HG03457 (cell line): Measurements from ENCODE around the gene CNTD1.

Source experiments
- ATAC-seq: cut with Tn5 transposase; IDR thresholded peaks from one replicate; pipeline ENCODE4 v1.9.1; 2021; ENCODE audit warnings: moderate number of reproducible peaks; ENCODE audit not compliant: unreplicated experiment

The CNTD1 gene

DNA sequence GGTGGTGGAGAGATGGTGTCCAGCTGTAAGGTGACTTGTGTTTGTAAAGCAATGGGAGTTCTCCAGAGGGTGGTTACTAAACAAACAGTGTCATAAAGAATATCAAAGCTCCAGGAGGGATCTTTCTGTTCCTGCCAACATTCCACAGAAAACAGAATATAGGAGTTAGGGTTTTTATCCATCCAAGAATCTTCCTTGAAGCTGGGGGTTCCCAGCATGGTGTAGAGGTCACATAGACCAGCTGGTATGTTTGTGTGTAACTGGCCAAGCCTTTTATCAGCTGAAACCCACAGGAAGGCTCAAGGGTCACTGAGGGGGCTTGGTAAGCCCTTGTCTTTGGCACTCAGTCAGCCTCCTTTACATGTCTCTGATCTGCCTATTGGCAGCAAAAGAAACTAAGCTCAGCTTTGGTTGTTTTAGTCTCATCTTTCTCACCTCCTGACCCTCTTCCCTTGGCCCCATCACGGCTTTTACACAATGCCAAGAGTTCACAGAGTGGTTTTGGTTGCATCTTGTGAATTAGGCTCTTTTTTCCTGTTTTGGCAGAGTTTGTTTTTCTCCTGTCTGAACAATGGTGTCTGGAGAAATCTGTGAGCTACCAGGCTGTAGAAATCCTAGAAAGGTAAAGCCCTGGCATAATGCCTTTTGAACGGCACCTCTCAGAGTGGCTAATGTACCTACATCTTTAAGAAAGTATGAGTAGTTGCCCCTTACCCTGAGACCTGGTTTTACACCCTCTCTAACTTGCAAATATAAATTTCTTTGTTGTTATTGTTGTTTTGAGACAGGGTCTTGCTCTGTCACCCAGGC is 4.6 kb downstream of the CNTD1 start:
- no peak for ATAC-seq

DNA sequence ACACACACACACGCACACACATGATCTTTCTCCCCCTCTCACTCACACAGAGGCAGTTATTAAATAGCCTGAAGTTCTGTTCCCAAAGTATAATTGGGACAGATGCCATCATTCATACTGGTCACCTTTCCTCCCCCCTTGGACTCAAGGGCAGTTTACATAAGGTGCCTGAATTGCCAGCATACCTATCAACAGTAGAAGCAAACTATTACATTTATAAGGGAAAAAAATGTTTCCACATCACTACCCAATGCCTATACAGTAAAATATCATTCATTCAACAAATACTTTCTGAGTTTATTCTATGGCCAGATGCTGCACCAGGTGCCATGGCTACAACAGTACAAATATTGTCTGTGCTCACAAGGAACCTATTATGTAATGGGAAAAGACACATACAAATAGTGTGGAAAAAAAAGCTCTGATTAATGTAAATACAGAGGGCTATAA is 6.3 kb downstream of the CNTD1 start:
- ATAC-seq, result no peak

DNA sequence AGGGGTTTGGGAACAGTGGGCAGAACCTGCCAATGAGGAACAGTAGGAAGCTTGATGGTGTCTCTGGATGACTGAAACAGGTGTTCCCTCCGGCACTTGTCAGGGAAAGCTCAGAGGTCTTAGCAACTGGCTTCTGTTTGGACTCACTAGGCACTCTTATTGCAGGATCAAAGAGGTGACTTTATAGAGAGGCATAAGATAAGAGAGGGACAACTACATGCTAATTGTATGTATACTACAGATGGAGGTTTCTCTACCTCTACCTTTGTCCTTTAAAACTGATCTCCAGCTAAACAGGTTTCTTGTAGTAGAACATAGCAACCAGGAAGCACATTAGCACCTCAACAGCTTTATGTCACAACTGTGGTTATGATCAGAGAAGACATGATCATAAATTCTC is 7.6 kb downstream of the CNTD1 start:
- ATAC-seq, result no peak

DNA sequence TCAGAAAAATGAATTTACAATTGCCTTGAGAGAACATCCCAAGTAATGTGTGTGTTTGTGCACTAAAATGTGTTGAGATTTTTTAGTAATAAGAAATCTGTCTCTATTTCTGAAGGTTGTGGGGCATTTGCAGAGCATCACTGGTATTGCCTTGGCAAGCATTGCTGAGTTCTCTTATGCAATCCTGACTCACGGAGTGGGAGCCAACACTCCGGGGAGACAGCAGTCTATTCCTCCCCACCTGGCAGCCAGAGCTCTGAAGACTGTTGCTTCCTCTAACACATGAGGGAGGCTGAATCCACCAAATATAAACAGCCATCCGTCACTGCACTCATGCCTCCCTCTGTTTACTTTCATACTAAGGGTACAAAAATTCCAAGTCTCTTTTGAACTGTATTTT is 10.6 kb downstream of the CNTD1 start:
- ATAC-seq, result no peak

GRCh38 chr17:42814633-42815399 is 16.2 kb downstream of the CNTD1 start:
- ATAC-seq, result no peak

DNA sequence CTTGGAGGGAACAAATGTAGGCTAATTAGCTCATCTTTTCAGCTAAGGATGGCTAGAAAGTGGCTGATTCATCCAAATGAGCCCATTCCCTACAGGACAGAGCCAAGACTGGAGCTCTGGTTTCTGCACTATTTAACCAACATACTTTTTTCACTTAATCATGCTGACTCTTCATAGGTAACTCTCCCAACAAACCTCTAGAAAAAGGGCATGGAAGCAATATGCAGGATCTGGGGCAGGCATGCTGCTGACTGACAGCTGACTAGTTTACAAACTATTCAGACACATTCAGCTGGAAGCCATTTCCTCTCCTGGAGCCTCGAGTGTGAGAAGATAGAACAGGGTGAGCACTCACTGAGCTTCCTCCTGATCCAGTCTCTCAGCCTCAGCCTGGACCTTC is 19.2 kb downstream of the CNTD1 start:
- no peak for ATAC-seq

DNA sequence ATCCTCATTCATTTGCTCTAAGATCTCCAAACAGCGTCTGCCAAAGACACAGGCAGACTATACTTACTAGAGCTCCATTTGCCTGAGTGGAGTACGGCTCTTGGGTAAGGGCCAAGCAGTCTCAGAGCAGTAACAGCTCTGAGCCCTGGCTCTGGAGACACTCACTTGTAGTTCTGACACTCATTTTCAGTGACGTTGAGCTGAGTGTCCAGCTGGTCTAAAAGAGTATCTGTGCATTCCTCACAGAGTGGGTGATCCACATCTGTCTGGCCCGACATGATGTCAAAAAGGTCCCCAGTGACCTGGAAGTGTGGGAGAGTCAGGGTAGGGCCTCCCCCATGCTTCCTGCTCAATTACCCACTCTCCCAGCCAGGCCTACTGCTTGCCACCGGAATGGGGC is 19.7 kb downstream of the CNTD1 start:
- ATAC-seq, result no peak

- no peak for ATAC-seq
Measured at GRCh38 chr17:42819939-42820535, 21.4 kb downstream of the CNTD1 start.

DNA sequence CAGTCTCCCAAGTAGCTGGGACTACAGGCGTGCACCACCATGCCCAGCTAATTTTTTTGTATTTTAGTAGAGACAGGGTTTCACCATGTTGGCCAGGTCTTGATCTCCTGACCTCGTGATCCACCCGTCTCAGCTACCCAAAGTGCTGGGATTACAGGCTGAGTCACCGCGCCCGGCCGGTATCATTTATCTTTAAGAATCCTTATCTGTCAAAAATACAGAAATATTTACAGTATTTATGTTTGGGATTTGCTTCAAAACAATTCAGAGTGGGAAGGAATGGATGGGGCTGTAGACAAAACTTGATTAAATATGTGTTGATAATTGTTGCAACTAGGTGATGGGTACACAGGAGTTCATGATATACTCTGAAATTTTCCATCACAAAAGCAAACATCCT is 22.5 kb downstream of the CNTD1 start:
- ATAC-seq, result no peak

- no peak for ATAC-seq
Measured at GRCh38 chr17:42827472-42827871, 28.8 kb downstream of the CNTD1 start.

DNA sequence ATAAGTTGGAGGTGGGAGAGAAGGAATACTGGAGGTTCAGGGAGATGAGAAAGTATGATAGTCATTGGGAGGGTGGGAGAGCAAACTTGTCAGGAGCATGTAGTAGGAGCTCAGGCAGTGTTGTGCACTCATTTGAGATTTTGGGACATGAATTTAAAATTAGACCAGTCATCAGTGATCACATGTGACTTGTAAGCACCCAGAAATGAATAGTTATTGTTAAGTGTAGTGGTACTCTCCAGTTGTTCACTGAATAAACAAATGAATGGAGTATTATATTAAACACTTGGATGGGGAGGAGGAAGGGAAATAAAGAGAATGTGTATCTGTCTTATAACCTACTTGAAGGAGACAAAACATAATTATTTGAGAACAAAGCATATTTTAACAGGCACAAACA is 32.3 kb downstream of the CNTD1 start:
- ATAC-seq, result no peak

GRCh38 chr17:42832213-42832933 is 33.7 kb downstream of the CNTD1 start:
- no peak for ATAC-seq

GRCh38 chr17:42832934-42833766 is 34.5 kb downstream of the CNTD1 start, which contains the start of gene PSME3:
Gene PSME3, plus strand, starts transcription at chr17:42833397. Its CDS starts 235 bp downstream, at chr17:42833632.
- ATAC-seq, result peak; percentile 54

DNA sequence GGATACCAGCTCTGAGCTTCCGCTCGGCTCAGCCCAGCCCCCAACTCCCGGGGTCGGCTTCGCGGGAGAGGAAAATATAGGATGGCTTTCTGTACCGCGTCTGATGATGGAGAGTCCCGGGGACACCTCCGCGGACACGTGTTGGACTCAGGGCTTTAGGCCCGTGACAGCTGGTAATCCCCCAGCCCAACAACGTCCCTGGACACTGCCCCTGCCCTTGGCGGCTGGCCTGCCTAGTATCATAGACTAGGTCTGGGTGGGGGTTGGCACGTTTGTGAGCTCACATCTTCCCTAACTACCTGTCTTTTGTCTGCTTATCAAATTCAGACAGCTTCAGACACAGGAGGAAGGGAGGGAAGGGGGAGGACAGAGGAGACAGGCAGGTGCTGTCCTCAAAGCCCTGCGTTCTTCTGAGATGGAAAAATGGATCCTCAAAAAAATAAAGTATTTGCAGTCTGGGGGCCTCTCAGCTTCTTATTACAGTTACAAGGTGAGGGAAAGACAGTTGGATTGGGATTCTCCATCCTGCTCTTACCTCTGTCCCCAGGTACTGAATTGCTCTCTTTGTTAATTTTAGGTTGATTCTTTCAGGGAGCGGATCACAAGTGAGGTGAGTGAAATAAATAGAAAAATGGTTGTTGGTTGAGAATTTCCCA is 35.2 kb downstream of the CNTD1 start:
- ATAC-seq, result no peak

DNA sequence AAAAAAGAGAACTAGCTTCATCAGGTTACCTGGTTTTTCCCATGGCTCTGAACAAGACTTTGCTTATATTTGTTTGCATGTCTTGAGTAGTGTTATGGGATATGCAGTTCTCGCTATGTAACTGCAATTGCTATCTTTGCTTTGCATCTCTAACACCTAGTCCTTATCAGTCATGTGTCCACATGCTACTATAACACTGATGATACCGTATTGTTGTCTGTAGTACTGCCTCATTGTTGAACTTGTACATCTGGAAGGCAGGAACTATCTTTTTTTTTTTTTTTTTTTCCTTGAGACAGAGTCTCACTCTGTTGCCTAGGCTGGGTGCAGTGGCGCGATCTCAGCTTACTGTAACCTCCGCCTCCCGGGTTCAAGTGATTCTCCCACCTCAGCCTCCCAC is 37.1 kb downstream of the CNTD1 start:
- ATAC-seq, result no peak

GRCh38 chr17:42841975-42842685 is 43.5 kb downstream of the CNTD1 start:
- ATAC-seq, result no peak

DNA sequence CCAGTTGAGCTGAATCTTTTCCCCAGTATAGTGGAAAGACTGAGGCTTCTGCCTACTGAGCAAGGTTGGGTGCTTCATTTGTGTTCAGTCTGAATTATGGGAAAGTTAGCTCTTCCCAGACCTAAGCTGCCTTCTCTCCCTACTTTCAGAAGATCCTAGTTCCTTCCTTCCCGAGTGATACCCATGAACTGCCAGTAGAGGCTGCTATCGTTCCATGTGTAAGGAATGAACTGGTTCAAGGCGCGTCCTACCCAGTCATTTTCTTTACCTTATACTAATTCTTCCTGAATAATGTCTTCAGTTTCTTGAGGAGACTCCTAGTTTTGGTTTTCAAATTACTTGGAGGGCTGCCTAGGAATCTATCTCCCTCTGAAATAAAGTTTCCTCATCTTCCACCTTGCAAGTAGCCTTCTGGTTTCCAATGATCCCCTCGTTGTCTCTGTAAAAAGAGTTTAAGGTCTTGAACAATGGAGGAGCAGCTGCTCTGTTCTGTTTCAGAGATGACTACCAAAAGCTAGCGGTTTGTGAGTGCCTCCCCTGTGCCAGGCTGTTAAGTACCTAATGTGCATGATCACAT is 44.8 kb downstream of the CNTD1 start:
- no peak for ATAC-seq

GRCh38 chr17:42844271-42844670 is 45.6 kb downstream of the CNTD1 start, which contains the start of gene AOC2:
Gene AOC2, plus strand, starts transcription at chr17:42844580. Its CDS starts 47 bp downstream, at chr17:42844627.
- ATAC-seq, result no peak
